Mesothelial cell of epicardium (in vitro differentiated cells): ENCODE data around the gene MAS1. TPM values are rescaled to one million over a fixed set of nuclear protein-coding genes. Genes with fewer than 3 reads are reported as not detected.
"Not testable (repeated sequence)": the region's sequence is repeated elsewhere in the genome, so short reads cannot be mapped to it uniquely, and the experiment has no call there.

ENCODE experiments used
- DNase-seq, 2 experiments: peaks; one replicate each; pipeline ENCODE4 v3.0.0; 2021; ENCODE audit warnings: low spot score in 2 of 2; ENCODE audit not compliant: unreplicated experiment in 2 of 2
- H3K27ac Mint-ChIP-seq: 2 replicates; pipeline ENCODE4 v1.8.0; 2021; ENCODE audit warnings: mixed read lengths
- H3K27me3 Mint-ChIP-seq: 2 replicates; pipeline ENCODE4 v1.8.0; 2021; ENCODE audit warnings: low read depth, mixed read lengths
- H3K36me3 Mint-ChIP-seq: 2 replicates; pipeline ENCODE4 v1.8.0; 2021; ENCODE audit warnings: mixed read lengths
- H3K4me1 Mint-ChIP-seq: 2 replicates; pipeline ENCODE4 v1.8.0; 2021; ENCODE audit warnings: mixed read lengths
- H3K4me3 Mint-ChIP-seq: 2 replicates; pipeline ENCODE4 v1.8.0; 2021; ENCODE audit warnings: mild to moderate bottlenecking, moderate library complexity, mixed read lengths
- H3K9me3 Mint-ChIP-seq: 2 replicates; pipeline ENCODE4 v1.8.0; 2021; ENCODE audit warnings: mixed read lengths
- CTCF ChIP-seq: fragments of 200-600 bp; sonication (generic); IDR thresholded peaks from one replicate; pipeline ENCODE4 v1.5.0; 2021; ENCODE audit warnings: antibody characterized with exemption; ENCODE audit not compliant: unreplicated experiment
- total RNA-seq: library from RNA; stranded (reverse); gene quantifications from 3 replicates; pipeline ENCODE4 v1.2.1, GENCODE V29; 2021

MAS1 gene
- total RNA-seq, 1 donor from 2014 or later = not detected

- Mint-ChIP-seq H3K9me3 (peaks cover 2% of the 10 kb centered on the region), H3K4me3 (no peak overlapping the region), H3K27me3 (peaks cover 9% of the 10 kb centered on the region), H3K36me3 (no peaks in the 10 kb centered on the region), H3K4me1 (peaks cover 3% of the 10 kb centered on the region), H3K27ac (no peak overlapping the region)
- no peak for DNase-seq
- TF ChIP-seq CTCF = no peak
Observed at GRCh38 chr6:159919011-159919511, 28.3 kb downstream of the MAS1 start.

GRCh38 chr6:159919800-159920199 is 29.0 kb downstream of the MAS1 start:
- H3K36me3 Mint-ChIP-seq = no peaks in the 10 kb centered on the region
- H3K27me3 Mint-ChIP-seq = peaks cover 7% of the 10 kb centered on the region
- no peak for TF ChIP-seq CTCF
- H3K4me3 Mint-ChIP-seq = no peak overlapping the region
- no peak for DNase-seq
- H3K27ac Mint-ChIP-seq = no peak overlapping the region
- H3K4me1 Mint-ChIP-seq = peaks cover 3% of the 10 kb centered on the region
- peaks cover 8% of the 10 kb centered on the region for H3K9me3 Mint-ChIP-seq

GRCh38 chr6:159924150-159924549 is 33.4 kb downstream of the MAS1 start:
- not testable (repeated sequence) for H3K27me3 Mint-ChIP-seq, H3K9me3 Mint-ChIP-seq, DNase-seq, H3K36me3 Mint-ChIP-seq, H3K4me3 Mint-ChIP-seq, H3K4me1 Mint-ChIP-seq, H3K27ac Mint-ChIP-seq

- Mint-ChIP-seq H3K4me3 (no peak overlapping the region), H3K27ac (no peak overlapping the region), H3K27me3 (peaks cover 5% of the 10 kb centered on the region), H3K36me3 (no peaks in the 10 kb centered on the region), H3K4me1 (peaks cover 12% of the 10 kb centered on the region), H3K9me3 (peaks cover 8% of the 10 kb centered on the region)
- DNase-seq = no peak
- no peak for TF ChIP-seq CTCF
Observed at GRCh38 chr6:159926542-159927203, 35.9 kb downstream of the MAS1 start.

GRCh38 chr6:159929819-159930218 is 39.0 kb downstream of the MAS1 start:
- H3K36me3 Mint-ChIP-seq = no peaks in the 10 kb centered on the region
- H3K9me3 Mint-ChIP-seq = no peaks in the 10 kb centered on the region
- no peak overlapping the region for H3K4me3 Mint-ChIP-seq
- DNase-seq = peak; percentile 42 to 83
- peak overlapping the region; percentile 60 for H3K27ac Mint-ChIP-seq
- TF ChIP-seq CTCF = no peak
- H3K27me3 Mint-ChIP-seq = peaks cover 30% of the 10 kb centered on the region
- H3K4me1 Mint-ChIP-seq = peaks cover 12% of the 10 kb centered on the region

- Mint-ChIP-seq H3K9me3 (peaks cover 9% of the 10 kb centered on the region), H3K4me3 (no peak overlapping the region), H3K36me3 (no peaks in the 10 kb centered on the region), H3K4me1 (peaks cover 12% of the 10 kb centered on the region), H3K27ac (no peak overlapping the region), H3K27me3 (peaks cover 38% of the 10 kb centered on the region)
- TF ChIP-seq CTCF = no peak
- no peak for DNase-seq
Observed at GRCh38 chr6:159931112-159931511, 40.3 kb downstream of the MAS1 start.
